H9 (cell line): Measurements from ENCODE around the gene ZBTB49. TPM values are rescaled to one million over a fixed set of nuclear protein-coding genes. Genes with fewer than 3 reads are reported as not detected.

Source experiments
- DNase-seq: peaks from one replicate; pipeline ENCODE4 v3.0.0-alpha.2; 2017
- H2AFZ ChIP-seq: one replicate; pipeline ENCODE4 v1.6.1; 2013; ENCODE audit warnings: mild to moderate bottlenecking, low read length, control low read depth, moderate library complexity
- H2AK5ac ChIP-seq: 2 replicates; pipeline ENCODE4 v1.6.1; 2013; ENCODE audit warnings: low read length, control low read depth, mixed read lengths; ENCODE audit not compliant: insufficient read length
- H2BK120ac ChIP-seq: one replicate; pipeline ENCODE4 v1.6.1; 2013; ENCODE audit warnings: low read depth, mild to moderate bottlenecking, low read length, control low read depth, inconsistent platforms; ENCODE audit not compliant: poor library complexity, severe bottlenecking
- H2BK12ac ChIP-seq: 2 replicates; pipeline ENCODE4 v1.6.1; 2013; ENCODE audit warnings: low read length, control low read depth, mixed read lengths, low read depth; ENCODE audit not compliant: insufficient read length
- H2BK15ac ChIP-seq: 2 replicates; pipeline ENCODE4 v1.6.1; 2013; ENCODE audit warnings: low read depth, low read length, control low read depth
- H2BK20ac ChIP-seq: one replicate; pipeline ENCODE4 v1.6.1; 2013; ENCODE audit warnings: low read depth, mild to moderate bottlenecking, low read length, control low read depth, inconsistent platforms; ENCODE audit not compliant: poor library complexity, severe bottlenecking
- H2BK5ac ChIP-seq: 2 replicates; pipeline ENCODE4 v1.6.1; 2013; ENCODE audit warnings: low read length, control low read depth, mixed read lengths; ENCODE audit not compliant: insufficient read length
- H3K14ac ChIP-seq: 2 replicates; pipeline ENCODE4 v1.6.1; 2013; ENCODE audit warnings: low read length, control low read depth; ENCODE audit not compliant: insufficient read depth
- H3K18ac ChIP-seq: 2 replicates; pipeline ENCODE4 v1.6.1; 2013; ENCODE audit warnings: low read depth, mild to moderate bottlenecking, mixed read lengths, low read length, control low read depth; ENCODE audit not compliant: insufficient read length
- H3K23ac ChIP-seq: 2 replicates; pipeline ENCODE4 v1.6.1; 2013; ENCODE audit warnings: low read length, control low read depth, mixed read lengths, low read depth; ENCODE audit not compliant: insufficient read length
- H3K23me2 ChIP-seq: 2 replicates; pipeline ENCODE4 v1.6.1; 2013; ENCODE audit warnings: low read depth, mild to moderate bottlenecking, mixed read lengths, low read length, control low read depth; ENCODE audit not compliant: insufficient read length, poor library complexity, severe bottlenecking
- H3K27ac ChIP-seq: 2 replicates; pipeline ENCODE4 v1.5.1; 2013; ENCODE audit warnings: low read length, control low read depth, mixed read lengths, low read depth; ENCODE audit not compliant: insufficient read length
- H3K27me3 ChIP-seq: 2 replicates; pipeline ENCODE4 v1.6.1; 2013; ENCODE audit warnings: low read length, control low read depth, inconsistent platforms; ENCODE audit not compliant: insufficient read depth
- H3K4ac ChIP-seq: 2 replicates; pipeline ENCODE4 v1.6.1; 2013; ENCODE audit warnings: low read depth, mild to moderate bottlenecking, control low read depth, inconsistent platforms, low read length, moderate library complexity
- H3K4me1 ChIP-seq: 2 replicates; pipeline ENCODE4 v1.6.1; 2013; ENCODE audit warnings: low read length, control low read depth, inconsistent platforms; ENCODE audit not compliant: insufficient read depth
- H3K4me2 ChIP-seq: 2 replicates; pipeline ENCODE4 v1.6.1; 2013; ENCODE audit warnings: low read length, control low read depth, mixed read lengths; ENCODE audit not compliant: insufficient read length, insufficient read depth
- H3K56ac ChIP-seq: 2 replicates; pipeline ENCODE4 v1.6.1; 2013; ENCODE audit warnings: low read depth, mild to moderate bottlenecking, mixed read lengths, low read length, control low read depth; ENCODE audit not compliant: insufficient read length
- H3K79me1 ChIP-seq: 2 replicates; pipeline ENCODE4 v1.6.1; 2013; ENCODE audit warnings: low read depth, mild to moderate bottlenecking, moderate library complexity, low read length, control low read depth, inconsistent platforms; ENCODE audit not compliant: insufficient read depth, poor library complexity, severe bottlenecking
- H3K79me2 ChIP-seq: 2 replicates; pipeline ENCODE4 v1.6.1; 2013; ENCODE audit warnings: low read length, control low read depth, inconsistent platforms; ENCODE audit not compliant: insufficient read depth
- H3K9ac ChIP-seq: 2 replicates; pipeline ENCODE4 v1.6.1; 2013; ENCODE audit warnings: low read length, control low read depth, mixed read lengths; ENCODE audit not compliant: insufficient read length; ENCODE audit errors: extremely low read depth
- H3K9me3 ChIP-seq: one replicate; pipeline ENCODE4 v1.6.1; 2013; ENCODE audit warnings: low read depth, low read length, inconsistent platforms; ENCODE audit not compliant: control insufficient read depth
- H3T11ph ChIP-seq: one replicate; pipeline ENCODE4 v1.6.1; 2013; ENCODE audit warnings: mild to moderate bottlenecking, low read length, control low read depth, inconsistent platforms
- H4K20me1 ChIP-seq: one replicate; pipeline ENCODE4 v1.6.1; 2013; ENCODE audit not compliant: control insufficient read depth, insufficient read length, insufficient read depth
- H4K5ac ChIP-seq: 2 replicates; pipeline ENCODE4 v1.6.1; 2013; ENCODE audit warnings: low read depth, mild to moderate bottlenecking, mixed read lengths, low read length, control low read depth; ENCODE audit not compliant: insufficient read length
- H4K8ac ChIP-seq: replicated peaks from 2 replicates; pipeline ENCODE4 v1.6.1; 2013; ENCODE audit warnings: low read length, control low read depth, mixed read lengths, low read depth; ENCODE audit not compliant: insufficient read length
- H4K91ac ChIP-seq: 2 replicates; pipeline ENCODE4 v1.6.1; 2013; ENCODE audit warnings: low read depth, mild to moderate bottlenecking, moderate library complexity, mixed read lengths, low read length, control low read depth; ENCODE audit not compliant: insufficient read length
- H3K27ac Mint-ChIP-seq, 3 experiments: 2 replicates in 2 of 3; 3 replicates in 1 of 3; pipeline ENCODE4 v1.8.0; 2020 to 2021; ENCODE audit warnings: mixed read lengths in 3 of 3, mild to moderate bottlenecking in 1 of 3, moderate library complexity in 1 of 3
- H3K27me3 Mint-ChIP-seq: 2 replicates; pipeline ENCODE4 v1.8.0; 2021; ENCODE audit warnings: low read depth, mild to moderate bottlenecking, moderate library complexity, mixed read lengths
- H3K36me3 Mint-ChIP-seq, 3 experiments: 2 replicates in 2 of 3; 3 replicates in 1 of 3; pipeline ENCODE4 v1.8.0; 2020 to 2021; ENCODE audit warnings: low read depth in 3 of 3, mixed read lengths in 3 of 3; ENCODE audit not compliant: insufficient read depth in 1 of 3
- H3K4me1 Mint-ChIP-seq, 2 experiments: 2 replicates each; pipeline ENCODE4 v1.8.0; 2020; ENCODE audit warnings: mixed read lengths in 2 of 2
- H3K4me3 Mint-ChIP-seq, 2 experiments: 2 replicates in 1 of 2; 3 replicates in 1 of 2; pipeline ENCODE4 v1.8.0; 2020 to 2021; ENCODE audit warnings: mild to moderate bottlenecking in 2 of 2, mixed read lengths in 2 of 2, moderate library complexity in 1 of 2
- H3K9me3 Mint-ChIP-seq, 2 experiments: 2 replicates in 1 of 2; 3 replicates in 1 of 2; pipeline ENCODE4 v1.8.0; 2020; ENCODE audit warnings: mild to moderate bottlenecking in 2 of 2, mixed read lengths in 2 of 2, moderate library complexity in 1 of 2
- CTCF ChIP-seq: fragments of 200-600 bp; sonication (generic); conservative IDR thresholded peaks from 3 replicates; pipeline ENCODE4 v1.8.0; 2021; ENCODE audit warnings: antibody characterized with exemption, mild to moderate bottlenecking
- WGBS: extraction: QIAGEN DNeasy Blood & Tissue Kit; methylation state at CpG from one replicate; pipeline ENCODE4 v1.1.7; 2013; ENCODE audit warnings: missing lambda C conversion rate, low lambda C conversion rate, mixed read lengths; ENCODE audit not compliant: insufficient read length; ENCODE audit errors: extremely low coverage; 5-methylcytosine and 5-hydroxymethylcytosine counted together
- total RNA-seq: library from RNA; stranded (reverse); gene quantifications from 2 replicates; pipeline ENCODE4 v1.2.1, GENCODE V29; 2021

The ZBTB49 gene
- total RNA-seq, 1 experiment from 2014 or later: 8.7 TPM

DNA sequence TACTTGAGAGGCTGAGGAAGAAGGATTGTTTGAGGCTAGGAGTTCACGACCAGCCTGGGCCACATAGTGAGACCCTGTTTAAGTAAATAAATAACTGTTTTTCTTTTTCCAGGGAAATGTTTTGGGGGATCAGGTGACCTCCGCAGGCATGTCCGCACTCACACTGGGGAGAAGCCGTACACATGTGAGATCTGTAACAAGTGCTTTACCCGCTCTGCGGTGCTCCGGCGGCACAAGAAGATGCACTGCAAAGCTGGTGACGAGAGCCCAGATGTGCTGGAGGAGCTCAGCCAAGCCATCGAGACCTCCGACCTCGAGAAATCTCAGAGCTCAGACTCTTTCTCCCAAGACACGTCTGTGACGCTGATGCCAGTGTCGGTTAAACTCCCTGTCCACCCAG, 30.5 kb downstream of the ZBTB49 start:
- Histone ChIP-seq H2BK20ac (no peak overlapping the region), H3K23me2 (no peaks in the 10 kb centered on the region), H3K79me2 (no peaks in the 10 kb centered on the region), H2BK15ac (no peak overlapping the region), H3K4me1 (no peaks in the 10 kb centered on the region), H3K79me1 (no peaks in the 10 kb centered on the region), H3K4ac (no peak overlapping the region), H2AK5ac (no peak overlapping the region), H2BK120ac (no peak overlapping the region), H4K5ac (no peak overlapping the region), H2BK12ac (no peak overlapping the region), H4K20me1 (no peaks in the 10 kb centered on the region), H3K23ac (no peak overlapping the region), H4K8ac (no peak overlapping the region), H3K14ac (no peak overlapping the region), H4K91ac (no peak overlapping the region), H3K27ac (no peak overlapping the region), H3K27me3 (no peaks in the 10 kb centered on the region), H3K56ac (no peak overlapping the region), H3T11ph (no peak overlapping the region), H3K18ac (no peak overlapping the region), H2BK5ac (no peak overlapping the region), H3K4me2 (no peak overlapping the region), H3K9ac (no peak overlapping the region), H2AFZ (no peak overlapping the region), H3K9me3 (no peaks in the 10 kb centered on the region)
- TF ChIP-seq CTCF: no peak
- Mint-ChIP-seq H3K27ac (peak overlapping the region in 1 of 3 experiments; percentile 72; a peak in 1 of 7 replicates), H3K27me3 (no peaks in the 10 kb centered on the region), H3K36me3 (peaks cover 2 to 25% (median 25%) of the 10 kb centered on the region in 3 experiments; a peak in 5 of 7 replicates), H3K9me3 (no peaks in the 10 kb centered on the region), H3K4me3 (no peak overlapping the region), H3K4me1 (peaks cover 18 to 19% of the 10 kb centered on the region in 2 experiments)
- no CpG with 5 or more reads among the region's 15 CpGs for WGBS
- no peak for DNase-seq
